Ovary (tissue), 9 donors: ENCODE data around the gene SNCAIP. TPM values are rescaled to one million over a fixed set of nuclear protein-coding genes. Genes with fewer than 3 reads are reported as not detected.

Source experiments
- DNase-seq, 5 donors: peaks; one replicate each; pipeline ENCODE4 v3.0.0-alpha.2; 2019 to 2020
- H3K27ac ChIP-seq, 2 donors: fragments of 200-600 bp; one replicate each; pipeline versions ENCODE4 v1.5.1 to v1.8.0; 2019 to 2022
- H3K27me3 ChIP-seq: fragments of 200-600 bp; one replicate; pipeline ENCODE4 v1.8.0; 2022
- H3K36me3 ChIP-seq: fragments of 200-600 bp; sonication (generic); one replicate; pipeline ENCODE4 v1.5.1; 2019
- H3K4me1 ChIP-seq: one replicate; pipeline ENCODE4 v1.8.1; 2013; ENCODE audit warnings: mild to moderate bottlenecking, moderate library complexity; ENCODE audit not compliant: insufficient read depth
- H3K4me3 ChIP-seq: fragments of 200-600 bp; sonication (generic); one replicate; pipeline ENCODE4 v1.5.1; 2017
- H3K9me3 ChIP-seq, 2 donors: fragments of 200-600 bp in 1 of 2; sonication (generic) in 1 of 2; one replicate each; pipeline versions ENCODE4 v1.5.1 to v1.8.1; 2013 to 2019; ENCODE audit warnings: mild to moderate bottlenecking in 1 of 2, moderate library complexity in 1 of 2
- EP300 ChIP-seq: sonication (generic); formaldehyde crosslinking; IDR thresholded peaks from one replicate; pipeline ENCODE4 v1.6.1; 2017; ENCODE audit warnings: antibody characterized with exemption
- POLR2A ChIP-seq: fragments of 450-650 bp; IDR thresholded peaks from one replicate; pipeline ENCODE4 v1.6.1; 2017; ENCODE audit warnings: antibody characterized with exemption, mild to moderate bottlenecking, moderate library complexity
- WGBS, 3 donors: extraction: QIAGEN DNeasy Blood & Tissue Kit in 1 of 3; methylation state at CpG; one replicate each; pipeline versions ENCODE4 v1.1.5 to v1.1.7; 2013 to 2017; 5-methylcytosine and 5-hydroxymethylcytosine counted together
- intact Hi-C, 4 donors: fragments of 100-400 bp; cut with DNase I; formaldehyde crosslinking; loops; one replicate each; pipeline versions ENCODE4 v1.11.0 to v1.15.1; 2022 to 2023
- polyA plus RNA-seq, 2 donors: library from polyadenylated mRNA; stranded (reverse); fragments of 200-250 nt in 1 of 2; fragments of 350-450 nt in 1 of 2; fragmentation: Illumina TruSeq in 1 of 2; extraction: RNeasy Lipid Tissue Mini Kit (QIAGEN cat#74804) in 1 of 2; gene quantifications; one replicate each; pipeline ENCODE4 v1.2.3, GENCODE V29; 2013 to 2014
- total RNA-seq, 7 donors: library from RNA; depleted of rRNA in 2 of 7; stranded (reverse); fragments of >200 nt in 2 of 7; fragmentation: NEBNext Ultra II Directional in 3 of 7; extraction: Animal tissue kit (Norgen Biotek cat#: 25700) in 3 of 7; gene quantifications; one replicate each; pipeline versions ENCODE4 v1.1.0 to v1.2.4, GENCODE V29; 2016 to 2023
- TF ChIP-seq, protein P1 (sequence below), 3 donors: fragments of 450-650 bp in 2 of 3; fragments of 200-600 bp in 1 of 3; IDR thresholded peaks; one replicate each; pipeline versions ENCODE4 v1.5.1 to v1.8.0; 2016 to 2022; ENCODE audit warnings: antibody characterized with exemption in 3 of 3, mild to moderate bottlenecking in 1 of 3
- donor health status: DM: no; HTN: no; CAD: no; lungs with moderate emphysema.
- donor health status: DM: no; HTN: no; CAD: no.
- donor health status: Bipolar disorder and iron deficiency.
- donor health status: DM: yes; HTN: yes; CAD: no.
- donor health status: DM: no; HTN: no; CAD: no.
- donor health status: DM: yes; HTN: yes; CAD: no.

SNCAIP gene
- total and polyA plus RNA-seq, 9 donors, result 20.4 to 92.5 (median 46.9) TPM

DNA sequence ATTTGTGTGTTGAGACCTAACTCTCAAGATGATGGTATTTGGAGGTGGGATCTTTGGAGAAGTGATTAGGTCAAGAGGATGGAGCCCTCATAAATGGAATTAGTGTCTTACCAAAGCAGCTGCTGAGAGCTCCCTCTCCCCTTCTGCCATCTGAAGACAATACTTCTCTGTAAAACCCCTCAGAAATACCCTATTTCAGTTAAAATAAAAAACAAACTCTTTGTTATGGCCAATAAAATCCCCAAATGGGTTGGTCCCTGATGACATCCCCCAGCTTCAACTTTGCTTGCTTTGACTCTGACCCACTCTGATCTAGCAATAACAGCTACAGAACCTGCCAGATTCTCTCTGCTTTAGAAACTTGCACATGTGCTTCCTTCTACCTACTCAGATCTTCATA lies 100.9 kb downstream of the SNCAIP start:
- intact Hi-C loops, result loop anchor here (5.0 to 10.0 kb wide), 3 partner anchors 216 to 318 kb away; no protein-coding TSS in a partner anchor
- H3K4me3 ChIP-seq, result no peak overlapping the region
- H3K27me3 ChIP-seq, result no peaks in the 10 kb centered on the region
- peaks cover 5% of the 10 kb centered on the region for H3K4me1 ChIP-seq
- no peaks in the 10 kb centered on the region for H3K9me3 ChIP-seq
- DNase-seq, result no peak
- H3K36me3 ChIP-seq, result no peaks in the 10 kb centered on the region
- no peak for TF ChIP-seq EP300
- TF ChIP-seq, protein P1, sequence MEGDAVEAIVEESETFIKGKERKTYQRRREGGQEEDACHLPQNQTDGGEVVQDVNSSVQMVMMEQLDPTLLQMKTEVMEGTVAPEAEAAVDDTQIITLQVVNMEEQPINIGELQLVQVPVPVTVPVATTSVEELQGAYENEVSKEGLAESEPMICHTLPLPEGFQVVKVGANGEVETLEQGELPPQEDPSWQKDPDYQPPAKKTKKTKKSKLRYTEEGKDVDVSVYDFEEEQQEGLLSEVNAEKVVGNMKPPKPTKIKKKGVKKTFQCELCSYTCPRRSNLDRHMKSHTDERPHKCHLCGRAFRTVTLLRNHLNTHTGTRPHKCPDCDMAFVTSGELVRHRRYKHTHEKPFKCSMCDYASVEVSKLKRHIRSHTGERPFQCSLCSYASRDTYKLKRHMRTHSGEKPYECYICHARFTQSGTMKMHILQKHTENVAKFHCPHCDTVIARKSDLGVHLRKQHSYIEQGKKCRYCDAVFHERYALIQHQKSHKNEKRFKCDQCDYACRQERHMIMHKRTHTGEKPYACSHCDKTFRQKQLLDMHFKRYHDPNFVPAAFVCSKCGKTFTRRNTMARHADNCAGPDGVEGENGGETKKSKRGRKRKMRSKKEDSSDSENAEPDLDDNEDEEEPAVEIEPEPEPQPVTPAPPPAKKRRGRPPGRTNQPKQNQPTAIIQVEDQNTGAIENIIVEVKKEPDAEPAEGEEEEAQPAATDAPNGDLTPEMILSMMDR (IDR thresholded peaks at IDR 0.05), result no peak
- TF ChIP-seq POLR2A, result no peak
- H3K27ac ChIP-seq, result no peak overlapping the region

DNA sequence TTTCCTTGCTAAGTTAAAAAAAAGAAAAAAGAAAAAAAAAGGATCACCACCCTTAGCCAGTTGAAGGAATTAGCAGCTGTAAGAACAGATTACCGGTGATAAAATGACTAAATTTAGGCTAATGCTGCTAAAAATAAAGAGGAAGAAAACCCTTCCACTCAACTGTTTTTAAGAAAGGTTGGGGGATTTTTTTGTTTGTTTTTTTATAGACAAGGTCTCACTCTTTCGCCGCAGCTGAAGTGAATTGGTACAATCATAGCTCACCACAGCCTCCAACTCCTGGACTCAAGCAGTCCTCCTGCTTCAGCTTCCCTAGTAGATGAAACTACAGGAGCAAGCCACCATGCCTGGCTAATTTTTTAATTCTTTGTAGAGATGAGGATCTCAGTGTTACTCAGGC lies 101.7 kb downstream of the SNCAIP start:
- H3K4me3 ChIP-seq, result no peak overlapping the region
- no peak for DNase-seq
- H3K36me3 ChIP-seq, result no peaks in the 10 kb centered on the region
- TF ChIP-seq POLR2A (no peak), EP300 (no peak)
- TF ChIP-seq, protein P1 (IDR thresholded peaks at IDR 0.05), result no peak
- no peaks in the 10 kb centered on the region for H3K9me3 ChIP-seq
- 78 to 83% (median 81%) methylated on average over 3 of the region's 3 CpGs for WGBS, 3 donors
- intact Hi-C loops, result loop anchor here (5.0 to 10.0 kb wide), 3 partner anchors 216 to 319 kb away; no protein-coding TSS in a partner anchor
- H3K27ac ChIP-seq, result no peak overlapping the region
- no peaks in the 10 kb centered on the region for H3K27me3 ChIP-seq
- peaks cover 5% of the 10 kb centered on the region for H3K4me1 ChIP-seq

DNA sequence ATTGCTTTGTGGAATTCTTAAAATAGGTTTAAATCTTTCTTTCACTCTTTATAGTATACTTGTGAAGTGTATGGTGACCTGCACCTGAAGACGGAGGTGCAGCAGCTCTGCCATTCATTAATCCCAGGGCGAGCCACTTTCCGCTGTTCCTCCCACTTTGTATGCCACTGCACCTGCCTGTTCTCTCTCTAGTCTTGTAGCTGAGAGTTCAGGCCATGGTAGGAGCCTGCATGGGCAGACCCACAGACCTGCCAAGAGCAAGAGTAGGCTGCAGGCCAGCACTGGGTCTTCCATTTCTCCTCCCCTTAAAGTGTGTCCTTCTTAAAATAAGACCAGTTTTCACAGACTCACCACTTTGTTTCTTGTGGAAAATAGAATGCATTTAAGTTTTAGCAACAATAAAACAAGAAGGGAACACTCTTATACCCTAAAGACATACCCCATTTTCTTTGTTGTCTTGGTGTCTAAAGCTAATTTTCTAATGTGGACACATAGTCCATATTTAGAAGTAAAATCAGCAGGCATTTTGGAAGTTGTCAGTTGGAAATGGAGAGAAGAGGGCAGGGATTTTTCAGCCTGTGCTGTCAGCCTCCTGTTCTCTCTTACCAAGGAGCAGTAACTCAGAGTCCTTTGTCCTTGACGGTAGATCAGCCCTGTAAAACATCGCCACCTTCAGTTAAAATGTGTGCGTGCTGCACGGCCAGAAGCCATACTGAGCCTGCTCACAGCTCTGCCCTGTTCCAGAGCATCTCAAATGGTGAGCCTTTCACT lies 103.2 kb downstream of the SNCAIP start:
- Histone ChIP-seq H3K9me3 (no peaks in the 10 kb centered on the region), H3K36me3 (no peaks in the 10 kb centered on the region), H3K27ac (peak overlapping the region in 1 of 2 donors; percentile 41), H3K4me1 (peaks cover 10% of the 10 kb centered on the region), H3K27me3 (no peaks in the 10 kb centered on the region), H3K4me3 (no peak overlapping the region)
- intact Hi-C loops, result loop anchor here in 3 of 4 donors (5.0 to 10.0 kb wide), 4 partner anchors 82 to 320 kb away; no protein-coding TSS in a partner anchor
- DNase-seq, result peak; percentile 60 to 77 (median 67)
- 43 to 45% (median 45%) methylated on average over 7 of the region's 7 CpGs for whole genome bisulfite sequencing, 3 donors
- TF ChIP-seq EP300 (no peak), POLR2A (no peak)
- TF ChIP-seq, protein P1 (IDR thresholded peaks at IDR 0.05), result peak; percentile 67 to 71 (median 69)

DNA sequence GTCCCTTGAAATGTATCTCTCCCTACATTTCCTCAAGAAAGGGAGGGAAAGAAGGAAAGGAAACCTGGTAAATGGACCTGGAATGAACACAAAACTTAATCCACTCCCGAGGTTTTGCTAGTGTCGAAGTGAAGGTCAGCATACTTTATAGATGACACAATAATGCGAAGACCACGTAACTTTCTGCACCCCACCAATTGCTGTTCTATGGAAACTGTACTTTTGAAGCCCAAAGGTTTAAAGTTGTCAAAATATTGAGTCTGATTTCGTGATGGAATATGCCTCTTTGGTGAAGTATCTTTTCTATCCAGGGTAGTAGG lies 103.7 kb downstream of the SNCAIP start:
- WGBS, 3 donors, result 74 to 80% (median 78%) methylated on average over 5 of the region's 5 CpGs
- Histone ChIP-seq H3K4me3 (no peak overlapping the region), H3K27ac (peak overlapping the region in 1 of 2 donors; percentile 41), H3K27me3 (no peaks in the 10 kb centered on the region), H3K4me1 (peaks cover 10% of the 10 kb centered on the region), H3K9me3 (no peaks in the 10 kb centered on the region), H3K36me3 (no peaks in the 10 kb centered on the region)
- no peak for DNase-seq
- intact Hi-C loops, result loop anchor here in 3 of 4 donors (5.0 to 10.0 kb wide), 4 partner anchors 82 to 321 kb away; no protein-coding TSS in a partner anchor
- TF ChIP-seq POLR2A, result no peak
- TF ChIP-seq, protein P1 (IDR thresholded peaks at IDR 0.05), result peak in 1 of 3 donors; percentile 1
